ENCODE data around the gene FARP1. TPM values are rescaled to one million over a fixed set of nuclear protein-coding genes. Genes with fewer than 3 reads are reported as not detected.

FARP1 gene
- total RNA-seq, 1 donor from 2014 or later, result 278 TPM

GRCh38 chr13:98321395-98321794 is 178.5 kb downstream of the FARP1 start:
- no peak overlapping the region for H3K4me3 Mint-ChIP-seq (ENCODE audit: low read depth)

GRCh38 chr13:98322091-98322718 is 179.3 kb downstream of the FARP1 start:
- no peak for TF ChIP-seq CTCF (IDR thresholded peaks at IDR 0.05; ENCODE audit: unreplicated experiment)
- H3K4me1 Mint-ChIP-seq (ENCODE audit: low read depth), result peaks cover 41% of the 10 kb centered on the region

More at GRCh38 chr13:98321395-98321794, 178.5 kb downstream of the FARP1 start:
- no peak for TF ChIP-seq CTCF (IDR thresholded peaks at IDR 0.05; ENCODE audit: unreplicated experiment)
- no peaks in the 10 kb centered on the region for H3K27me3 Mint-ChIP-seq
- H3K9me3 Mint-ChIP-seq (ENCODE audit: low read depth), result no peaks in the 10 kb centered on the region
- no peak for DNase-seq (ENCODE audit: low spot score, unreplicated experiment)
- no peak overlapping the region for H3K27ac Mint-ChIP-seq
- H3K36me3 Mint-ChIP-seq (ENCODE audit: insufficient read depth), result peaks cover 10% of the 10 kb centered on the region
- peaks cover 33% of the 10 kb centered on the region for H3K4me1 Mint-ChIP-seq (ENCODE audit: low read depth)

GRCh38 chr13:98324105-98324504 is 181.2 kb downstream of the FARP1 start:
- peaks cover 8% of the 10 kb centered on the region for H3K36me3 Mint-ChIP-seq (ENCODE audit: insufficient read depth)
- H3K9me3 Mint-ChIP-seq (ENCODE audit: low read depth), result no peaks in the 10 kb centered on the region
- H3K4me1 Mint-ChIP-seq (ENCODE audit: low read depth), result peaks cover 54% of the 10 kb centered on the region
- no peak for DNase-seq (ENCODE audit: low spot score, unreplicated experiment)
- no peak for TF ChIP-seq CTCF (IDR thresholded peaks at IDR 0.05; ENCODE audit: unreplicated experiment)
- no peak overlapping the region for H3K4me3 Mint-ChIP-seq (ENCODE audit: low read depth)
- H3K27ac Mint-ChIP-seq, result peak overlapping the region; percentile 4
- no peaks in the 10 kb centered on the region for H3K27me3 Mint-ChIP-seq

More at GRCh38 chr13:98322091-98322718, 179.3 kb downstream of the FARP1 start:
- Mint-ChIP-seq H3K9me3 (ENCODE audit: low read depth) (no peaks in the 10 kb centered on the region), H3K36me3 (ENCODE audit: insufficient read depth) (peaks cover 10% of the 10 kb centered on the region), H3K27me3 (no peaks in the 10 kb centered on the region), H3K4me3 (ENCODE audit: low read depth) (no peak overlapping the region), H3K27ac (no peak overlapping the region)
- no peak for DNase-seq (ENCODE audit: low spot score, unreplicated experiment)

GRCh38 chr13:98325724-98326123 is 182.8 kb downstream of the FARP1 start:
- Mint-ChIP-seq H3K4me1 (ENCODE audit: low read depth) (peaks cover 56% of the 10 kb centered on the region), H3K36me3 (ENCODE audit: insufficient read depth) (peaks cover 5% of the 10 kb centered on the region), H3K4me3 (ENCODE audit: low read depth) (no peak overlapping the region), H3K9me3 (ENCODE audit: low read depth) (no peaks in the 10 kb centered on the region), H3K27ac (peak overlapping the region; percentile 53), H3K27me3 (no peaks in the 10 kb centered on the region)
- TF ChIP-seq CTCF (IDR thresholded peaks at IDR 0.05; ENCODE audit: unreplicated experiment), result no peak
- no peak for DNase-seq (ENCODE audit: low spot score, unreplicated experiment)

GRCh38 chr13:98326291-98326690 is 183.4 kb downstream of the FARP1 start:
- Mint-ChIP-seq H3K27ac (peak overlapping the region; percentile 53), H3K36me3 (ENCODE audit: insufficient read depth) (peaks cover 2% of the 10 kb centered on the region), H3K4me1 (ENCODE audit: low read depth) (peaks cover 54% of the 10 kb centered on the region), H3K4me3 (ENCODE audit: low read depth) (no peak overlapping the region), H3K9me3 (ENCODE audit: low read depth) (no peaks in the 10 kb centered on the region), H3K27me3 (no peaks in the 10 kb centered on the region)
- no peak for TF ChIP-seq CTCF (IDR thresholded peaks at IDR 0.05; ENCODE audit: unreplicated experiment)
- DNase-seq (ENCODE audit: low spot score, unreplicated experiment), result no peak
